Hippocampal formation (tissue), 2 donors: ENCODE measurements around the gene BDH2.

Experiments
- DNase-seq, 2 donors: peaks; one replicate each; lab custom pipeline; 2025; lab: John Stamatoyannopoulos, UW

BDH2 gene

GRCh38 chr4:103085555-103086196, 14.0 kb downstream of the BDH2 start:
- DNase-seq, result no peak

DNA sequence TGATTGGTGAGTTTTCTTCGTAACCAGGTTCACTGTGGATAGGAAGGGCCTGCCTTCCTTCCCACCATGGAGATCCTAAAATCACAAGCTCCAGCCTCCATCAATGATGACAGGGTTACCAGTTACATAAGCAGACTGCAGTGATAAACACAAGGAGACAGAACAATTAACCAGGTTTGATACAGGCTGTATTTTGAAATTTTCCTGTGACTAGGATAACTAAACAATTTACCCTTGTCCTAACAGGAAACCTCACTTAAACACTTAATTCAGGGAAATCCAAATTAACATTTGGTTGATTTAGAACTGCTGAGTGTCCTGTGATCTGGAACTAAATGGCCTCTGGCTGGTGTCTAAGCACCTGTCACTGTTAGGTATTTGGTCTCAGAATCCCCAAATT, 20.0 kb downstream of the BDH2 start:
- no peak for DNase-seq

GRCh38 chr4:103076747-103077347, 22.8 kb downstream of the BDH2 start, which contains the start of gene SLC9B2:
TSS of gene SLC9B2 (minus strand) at chr4:103076761. CDS start at chr4:103067550, 9,211 bp downstream.
- no peak for DNase-seq

- DNase-seq, result peak; percentile 27 to 59
Measured at GRCh38 chr4:103075894-103076746, 23.5 kb downstream of the BDH2 start.

DNA sequence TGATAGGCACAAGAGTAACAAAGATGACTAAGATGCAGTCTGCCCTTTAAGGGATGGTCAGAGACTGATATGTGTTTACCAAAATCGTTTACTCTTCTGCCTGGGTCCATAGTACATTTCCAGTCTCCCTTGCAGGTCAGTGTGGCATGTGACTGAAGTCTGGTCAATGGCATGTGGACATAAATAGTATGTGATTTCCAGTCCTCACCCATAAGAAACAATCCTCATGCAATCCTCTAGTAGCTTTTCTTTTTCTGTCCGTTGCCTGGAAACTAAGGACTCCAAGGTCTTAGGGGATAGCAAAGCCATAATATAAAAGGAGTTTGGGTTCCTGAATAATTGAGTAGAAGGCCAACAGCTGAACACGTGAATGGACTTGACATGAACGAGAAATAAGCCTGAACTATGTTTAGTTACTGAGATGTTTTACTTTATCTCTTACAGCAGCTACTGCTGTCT, 24.2 kb downstream of the BDH2 start:
- DNase-seq, result no peak

DNA sequence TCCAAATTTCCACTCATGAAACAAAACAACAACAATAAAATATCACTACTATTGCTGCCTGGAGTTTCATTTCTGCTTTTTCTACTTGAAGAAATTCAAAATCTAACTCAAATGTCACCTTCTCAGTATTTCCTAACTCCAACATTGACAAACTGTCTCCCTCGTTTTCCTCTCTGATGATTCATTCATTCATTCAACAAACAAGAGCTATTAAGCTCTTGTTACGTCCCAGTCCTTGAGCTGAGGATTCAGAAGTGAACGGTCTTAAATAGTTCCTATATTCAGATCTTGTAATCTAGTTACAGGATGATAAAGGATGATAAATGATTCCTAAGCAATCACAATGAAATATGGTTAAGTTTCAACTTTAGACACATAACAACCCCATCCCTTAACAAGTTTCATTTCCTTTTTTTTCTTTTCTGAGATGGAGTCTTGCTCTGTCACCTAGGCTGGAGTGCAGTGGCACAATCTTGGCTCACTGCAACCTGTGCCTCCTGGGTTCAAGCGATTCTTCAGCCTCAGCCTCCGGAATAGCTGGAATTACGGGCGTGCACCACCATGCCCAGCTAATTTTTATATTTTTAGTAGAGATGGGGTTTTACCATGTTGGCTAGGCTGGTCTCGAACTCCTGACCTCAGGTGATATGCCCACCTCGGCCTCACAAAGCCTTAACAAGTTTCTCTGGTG, 24.7 kb downstream of the BDH2 start:
- no peak for DNase-seq

GRCh38 chr4:103073792-103074438, 25.7 kb downstream of the BDH2 start:
- DNase-seq, result no peak

- DNase-seq, result no peak
Measured at GRCh38 chr4:103067841-103068547, 31.6 kb downstream of the BDH2 start.

DNA sequence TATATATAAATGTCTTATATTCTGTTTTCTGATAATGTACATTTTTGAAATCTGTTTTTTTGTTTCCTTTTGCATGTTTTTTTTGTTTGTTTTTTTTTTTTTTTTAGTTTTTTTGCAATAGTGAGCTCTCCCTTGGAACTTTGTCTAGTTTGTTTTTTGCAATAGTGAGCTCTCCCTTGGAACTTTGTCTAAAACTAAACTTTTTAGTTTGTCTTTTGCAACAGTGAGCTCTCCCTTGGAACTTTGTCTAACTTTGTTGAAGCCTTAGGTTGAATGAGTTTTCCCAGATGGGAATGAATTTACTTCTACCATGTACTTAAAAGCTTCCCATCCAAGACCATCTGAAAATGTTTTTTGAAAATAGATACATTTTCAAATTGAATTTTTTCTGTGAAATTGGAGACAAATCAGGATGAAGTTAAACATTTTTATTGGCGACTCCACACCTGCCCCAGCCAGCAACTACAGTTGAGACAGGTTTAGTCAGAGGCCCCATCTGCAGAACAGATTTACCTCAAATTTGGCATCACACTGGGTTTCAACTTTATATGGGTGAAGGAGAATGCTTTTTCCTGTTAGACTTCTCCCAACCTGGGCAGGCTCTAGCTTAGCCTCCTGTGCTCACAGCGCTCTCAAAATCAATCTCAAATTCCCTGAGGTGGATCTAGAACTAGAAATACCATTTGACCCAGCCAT, 39.0 kb downstream of the BDH2 start:
- no peak for DNase-seq

DNA sequence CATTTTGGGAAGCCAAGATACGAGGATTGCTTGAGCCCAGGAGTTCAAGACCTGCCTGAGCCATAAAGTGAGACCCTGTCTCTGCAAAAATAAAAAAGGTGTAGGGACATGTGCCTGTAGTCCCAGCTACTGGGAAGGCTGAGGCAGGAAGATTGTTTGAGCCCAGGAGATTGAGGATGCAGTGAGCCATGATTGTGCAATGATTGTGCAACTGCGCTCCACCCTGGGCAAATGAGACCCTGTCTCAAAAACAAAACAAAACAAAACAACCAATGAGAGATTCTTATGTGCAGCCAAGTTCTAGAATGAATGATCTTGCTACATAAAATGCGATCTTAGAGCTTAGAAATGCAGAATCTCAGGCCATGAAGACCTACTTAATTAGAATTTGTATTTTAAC, 45.6 kb downstream of the BDH2 start:
- DNase-seq, result no peak

DNA sequence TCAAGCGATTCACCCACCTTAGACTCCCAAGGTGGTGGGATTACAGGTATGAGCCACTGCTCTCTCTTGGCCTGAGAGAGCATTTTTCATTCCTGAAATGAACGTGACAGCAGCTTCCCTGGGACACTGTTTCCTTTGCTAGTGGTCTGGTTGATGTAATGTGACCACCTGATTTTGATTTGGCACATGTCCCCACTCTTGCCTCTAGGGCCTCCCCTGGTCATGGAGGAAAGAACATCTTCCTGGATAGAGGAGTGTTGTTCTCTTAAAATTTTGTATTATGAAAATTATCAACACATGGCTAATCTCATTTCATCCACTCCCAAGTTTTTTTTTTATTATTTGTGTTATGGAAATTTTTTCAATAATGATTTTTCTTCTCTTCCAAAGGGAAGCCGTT, 46.9 kb downstream of the BDH2 start:
- DNase-seq, result no peak

- no peak for DNase-seq
Measured at GRCh38 chr4:103052145-103052544, 47.5 kb downstream of the BDH2 start.

GRCh38 chr4:103050736-103051436, 48.7 kb downstream of the BDH2 start:
- DNase-seq, result no peak

DNA sequence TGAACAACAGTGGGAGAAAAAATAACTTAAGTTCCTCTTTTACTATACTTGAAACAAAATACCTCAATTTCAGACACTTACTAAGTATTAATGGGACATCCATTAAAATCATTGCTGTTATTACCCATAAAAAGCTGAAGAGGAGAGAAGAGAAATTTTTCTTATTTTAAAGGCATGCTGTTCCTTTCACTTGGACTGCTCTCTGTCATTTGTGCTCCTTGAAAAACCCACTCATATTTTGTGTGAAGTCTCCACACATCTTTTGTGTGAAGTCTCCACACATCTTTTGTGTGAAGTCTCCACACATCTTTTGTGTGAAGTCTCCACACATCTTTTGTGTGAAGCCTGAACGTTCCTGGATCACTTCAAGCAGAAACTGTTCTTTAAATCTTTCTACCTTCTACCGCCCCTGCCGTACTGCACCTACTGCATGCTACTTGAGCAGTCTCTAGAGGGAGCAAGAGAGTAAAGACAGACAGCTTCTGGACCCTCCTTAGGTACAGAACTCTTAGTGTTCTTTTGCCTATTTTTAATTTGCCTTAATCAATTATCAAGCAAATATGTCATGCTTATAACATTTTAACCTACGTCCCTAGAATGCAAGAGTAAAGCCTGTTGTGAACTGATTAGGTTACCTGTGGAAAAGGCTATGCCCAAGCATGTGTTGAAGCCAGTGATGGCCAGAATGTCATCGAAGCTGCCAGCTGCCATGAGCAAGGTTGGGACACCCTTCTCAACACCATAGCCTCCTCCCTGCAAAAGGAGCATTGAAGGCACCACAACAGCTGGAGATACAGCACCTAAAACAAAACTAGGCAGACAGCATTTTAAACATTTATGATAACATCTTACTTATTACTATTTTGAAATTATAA, 53.0 kb downstream of the BDH2 start:
- peak in 1 of 2 donors; percentile 14 for DNase-seq

DNA sequence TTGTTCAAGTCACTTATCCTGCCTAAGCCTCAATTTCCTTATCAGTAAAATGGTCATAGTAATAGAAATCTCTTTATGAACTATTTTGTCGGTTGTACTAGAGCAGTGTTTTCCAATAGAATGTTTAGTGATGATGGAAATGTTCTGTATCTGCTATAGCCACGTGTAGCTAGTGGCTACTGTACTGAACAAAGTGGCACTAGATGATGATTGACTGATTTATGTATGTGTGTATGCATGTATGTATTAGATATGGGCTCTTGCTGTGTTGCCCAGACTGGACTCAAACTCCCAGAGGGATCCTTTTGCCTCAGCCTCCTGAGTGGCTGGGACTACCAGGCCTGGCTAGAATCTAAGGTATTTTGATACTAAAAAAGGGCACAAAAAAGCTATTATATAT, 55.5 kb downstream of the BDH2 start:
- no peak for DNase-seq

DNA sequence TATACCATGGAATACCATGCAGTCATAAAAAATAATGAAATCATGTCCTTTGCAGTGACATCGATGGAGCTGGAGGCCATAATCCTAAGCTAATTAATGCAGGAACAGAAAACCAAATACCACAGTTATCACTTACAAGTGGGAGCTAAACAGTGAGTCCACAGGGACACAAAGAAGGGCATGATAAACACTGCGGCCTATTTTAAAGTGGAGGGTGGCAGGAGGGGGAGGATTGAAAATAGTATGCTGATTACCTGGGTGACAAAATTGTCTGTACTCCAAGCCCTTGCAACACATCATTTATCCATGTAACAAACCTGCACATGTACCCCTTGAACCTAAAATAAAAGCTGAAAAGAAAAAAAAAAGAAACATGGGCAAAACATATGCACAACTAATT, 63.5 kb downstream of the BDH2 start:
- DNase-seq, result no peak

DNA sequence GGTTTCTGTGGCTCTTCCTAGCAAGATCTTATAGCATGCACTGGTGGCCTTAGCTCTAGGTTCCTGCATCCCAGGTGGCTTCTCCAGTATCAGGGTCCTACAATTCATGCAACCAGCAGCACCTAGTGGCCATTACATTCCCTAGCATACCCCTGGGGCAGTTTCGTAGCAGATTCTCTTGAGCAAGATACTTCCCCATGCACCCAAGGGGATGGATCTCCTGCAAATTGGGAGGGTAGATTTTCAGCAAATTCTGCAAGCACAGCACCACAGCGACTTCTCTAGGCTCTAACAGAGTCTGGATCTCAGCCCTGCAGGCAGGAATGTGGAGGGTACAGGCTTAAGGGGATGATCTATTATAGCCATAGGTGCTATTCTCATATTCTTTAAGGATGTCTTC, 67.1 kb downstream of the BDH2 start:
- no peak for DNase-seq

GRCh38 chr4:103030791-103031190, 68.8 kb downstream of the BDH2 start:
- DNase-seq, result no peak

DNA sequence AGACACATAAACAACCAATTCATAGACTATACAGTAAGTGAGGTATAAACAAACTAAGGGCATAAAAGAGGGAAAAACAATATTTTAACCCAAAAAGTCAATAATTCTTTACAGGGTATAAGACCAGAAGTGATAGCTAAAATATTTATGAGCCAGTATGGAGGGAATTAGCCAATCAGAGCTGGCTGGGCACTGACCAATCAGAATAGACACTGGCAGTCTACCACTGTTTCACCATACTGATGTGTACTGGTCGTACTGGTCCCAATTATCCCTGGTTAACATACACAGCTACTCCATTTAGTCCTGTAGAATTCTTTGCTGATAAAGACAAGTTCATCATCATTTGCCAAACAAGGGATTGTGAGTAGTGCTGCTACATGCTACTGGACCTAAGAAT, 70.3 kb downstream of the BDH2 start:
- no peak for DNase-seq
